Stimulated activated CD8-positive, alpha-beta memory T cell treated with anti-CD3 and anti-CD28 coated beads, Interleukin-15, amount 100 ng/mL, for 1 hour (primary cell): ENCODE measurements around the gene TXNL4A.

Experiments used
- DNase-seq: peaks from one replicate; pipeline ENCODE4 v3.0.0-alpha.2; 2020; ENCODE audit warnings: low read depth

Gene TXNL4A

GRCh38 chr18:79948719-79949411, 39.5 kb downstream of the TXNL4A start:
- no peak for DNase-seq

- DNase-seq, result no peak
Measured at GRCh38 chr18:79947881-79948610, 40.3 kb downstream of the TXNL4A start.

- no peak for DNase-seq
Measured at GRCh38 chr18:79947054-79947755, 41.2 kb downstream of the TXNL4A start.

- no peak for DNase-seq
Measured at GRCh38 chr18:79945118-79946042, 43.0 kb downstream of the TXNL4A start.

GRCh38 chr18:79944746-79945117, 43.6 kb downstream of the TXNL4A start:
- DNase-seq, result no peak

- DNase-seq, result no peak
Measured at GRCh38 chr18:79944126-79944731, 44.1 kb downstream of the TXNL4A start.

GRCh38 chr18:79943608-79944125, 44.7 kb downstream of the TXNL4A start:
- no peak for DNase-seq

GRCh38 chr18:79942786-79943607, 45.4 kb downstream of the TXNL4A start:
- no peak for DNase-seq

GRCh38 chr18:79942211-79942610, 46.2 kb downstream of the TXNL4A start:
- no peak for DNase-seq

- no peak for DNase-seq
Measured at GRCh38 chr18:79941473-79942119, 46.8 kb downstream of the TXNL4A start.

GRCh38 chr18:79940814-79941472, 47.4 kb downstream of the TXNL4A start:
- no peak for DNase-seq

GRCh38 chr18:79940126-79940813, 48.1 kb downstream of the TXNL4A start:
- no peak for DNase-seq

GRCh38 chr18:79939096-79939495, 49.3 kb downstream of the TXNL4A start:
- no peak for DNase-seq

- DNase-seq, result no peak
Measured at GRCh38 chr18:79938196-79938595, 50.2 kb downstream of the TXNL4A start.

- DNase-seq, result no peak
Measured at GRCh38 chr18:79937103-79937860, 51.1 kb downstream of the TXNL4A start.

GRCh38 chr18:79936641-79937040, 51.7 kb downstream of the TXNL4A start:
- no peak for DNase-seq

- no peak for DNase-seq
Measured at GRCh38 chr18:79935925-79936324, 52.4 kb downstream of the TXNL4A start.

GRCh38 chr18:79935499-79935898, 52.9 kb downstream of the TXNL4A start:
- no peak for DNase-seq
